HAP-1 (cell line): ENCODE measurements around the gene SCN2A.
A peak's percentile ranks its signal among the peaks of the same experiment; 100 is the strongest.
"Not testable (repeated sequence)": the region's sequence is repeated elsewhere in the genome, so short reads cannot be mapped to it uniquely, and the experiment has no call there.

ENCODE experiments used
- DNase-seq, 2 experiments: peaks; one replicate each; pipeline ENCODE4 v3.0.0-alpha.2; 2016 to 2020; ENCODE audit warnings: low spot score in 2 of 2
- H3K27me3 ChIP-seq: fragments of 250-450 bp; sonication (Bioruptor Pico); 2 replicates; pipeline ENCODE4 v1.5.1; 2020; ENCODE audit warnings: low read depth, mild to moderate bottlenecking, moderate library complexity
- H3K36me3 ChIP-seq: fragments of 250-450 bp; sonication (Bioruptor Pico); replicated peaks from 2 replicates; pipeline ENCODE4 v1.5.1; 2020; ENCODE audit warnings: mild to moderate bottlenecking
- H3K4me1 ChIP-seq: fragments of 250-450 bp; sonication (Bioruptor Pico); 2 replicates; pipeline ENCODE4 v1.5.1; 2020; ENCODE audit warnings: mild to moderate bottlenecking
- H3K4me3 ChIP-seq: fragments of 250-450 bp; sonication (Bioruptor Pico); 2 replicates; pipeline ENCODE4 v1.5.1; 2020; ENCODE audit warnings: mild to moderate bottlenecking, moderate library complexity
- H3K9me3 ChIP-seq: fragments of 250-450 bp; sonication (Bioruptor Pico); 2 replicates; pipeline ENCODE4 v1.5.1; 2020; ENCODE audit warnings: mild to moderate bottlenecking, moderate library complexity
- in situ Hi-C: fragments of 300-500 bp; cut with MboI; formaldehyde crosslinking; loops from 3 replicates; pipeline ENCODE4 v1.14.3; 2020; ENCODE audit warnings: low sequenced_read_pairs, inconsistent platforms, mixed read lengths

Gene SCN2A

DNA sequence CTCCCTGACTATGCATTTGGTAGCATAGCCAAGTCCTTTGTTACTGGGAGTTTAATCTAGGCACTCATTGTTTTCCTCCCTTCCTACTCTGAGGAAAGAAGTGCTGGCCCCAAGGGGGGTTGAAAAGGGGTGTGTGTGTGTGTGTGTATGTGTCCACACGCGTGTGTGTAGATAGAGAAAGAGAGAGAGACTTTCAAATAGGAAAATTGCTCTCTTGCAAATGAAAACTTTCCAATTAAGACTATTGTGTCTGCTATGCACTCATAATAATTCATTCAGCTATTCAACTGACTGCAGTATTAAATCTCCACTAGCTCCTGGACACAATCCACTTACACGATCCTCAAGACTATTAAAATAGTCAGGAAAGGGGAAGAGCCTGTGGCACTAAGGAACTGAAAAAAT, 137.4 kb downstream of the SCN2A start:
- Histone ChIP-seq H3K27me3 (peaks cover 3% of the 10 kb centered on the region; the same call in 1 of the 2 replicates), H3K4me1 (peaks cover 26% of the 10 kb centered on the region), H3K36me3 (no peaks in the 10 kb centered on the region), H3K9me3 (no peaks in the 10 kb centered on the region), H3K4me3 (no peak overlapping the region)
- in situ Hi-C loops = no loop called here
- peak; percentile 52 to 61 for DNase-seq

GRCh38 chr2:165382362-165382761, 143.1 kb downstream of the SCN2A start:
- peaks cover 7% of the 10 kb centered on the region; the same call in 1 of the 2 replicates for H3K4me1 ChIP-seq
- H3K4me3 ChIP-seq = no peak overlapping the region
- H3K36me3 ChIP-seq = no peaks in the 10 kb centered on the region
- peaks cover 23% of the 10 kb centered on the region for H3K27me3 ChIP-seq
- H3K9me3 ChIP-seq = no peaks in the 10 kb centered on the region
- in situ Hi-C loops = no loop called here
- DNase-seq = no peak

- H3K36me3 ChIP-seq = no peaks in the 10 kb centered on the region
- H3K4me3 ChIP-seq = no peak overlapping the region
- DNase-seq = no peak
- H3K4me1 ChIP-seq = peaks cover 2% of the 10 kb centered on the region; the same call in 1 of the 2 replicates
- in situ Hi-C loops = no loop called here
- peaks cover 14% of the 10 kb centered on the region; the same call in 1 of the 2 replicates for H3K27me3 ChIP-seq
- no peaks in the 10 kb centered on the region for H3K9me3 ChIP-seq
These were observed 151.7 kb downstream of the SCN2A start for GRCh38 chr2:165390875-165391274.

- Histone ChIP-seq H3K9me3 (no peaks in the 10 kb centered on the region), H3K4me1 (peaks cover 2% of the 10 kb centered on the region; the same call in 1 of the 2 replicates), H3K27me3 (peaks cover 9% of the 10 kb centered on the region; the same call in 1 of the 2 replicates), H3K36me3 (no peaks in the 10 kb centered on the region), H3K4me3 (no peak overlapping the region)
- no peak for DNase-seq
- in situ Hi-C loops = no loop called here
These were observed 152.6 kb downstream of the SCN2A start for GRCh38 chr2:165391791-165392190.

DNA sequence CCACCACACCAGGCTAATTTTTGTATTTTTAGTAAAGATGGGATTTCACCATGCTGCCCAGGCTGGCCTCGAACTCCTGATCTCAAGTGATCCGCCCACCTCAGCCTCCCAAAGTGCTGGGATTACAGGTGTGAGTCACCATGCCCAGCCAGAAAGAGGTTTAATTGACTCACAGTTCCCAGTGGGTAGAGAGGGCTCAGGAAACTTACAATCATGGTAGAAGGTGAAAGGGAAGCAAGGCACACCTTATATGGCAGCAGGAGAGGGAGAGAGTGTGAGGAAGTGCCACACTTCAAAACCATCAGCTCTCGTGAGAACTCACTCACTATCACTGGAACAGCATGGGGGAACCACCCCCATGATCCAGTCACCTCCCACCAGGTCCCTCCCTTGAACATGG, 159.4 kb downstream of the SCN2A start:
- DNase-seq, H3K36me3 ChIP-seq, H3K27me3 ChIP-seq, H3K4me1 ChIP-seq, in situ Hi-C loops, H3K9me3 ChIP-seq, H3K4me3 ChIP-seq: not testable (repeated sequence)

GRCh38 chr2:165401285-165401852, 162.2 kb downstream of the SCN2A start:
- in situ Hi-C loops = loop anchor here (25.0 kb wide), 1 partner anchor 286 kb away; no protein-coding TSS in a partner anchor
- no peaks in the 10 kb centered on the region for H3K4me1 ChIP-seq
- DNase-seq = peak; percentile 48 to 75
- no peaks in the 10 kb centered on the region; the same call in 1 of the 2 replicates for H3K27me3 ChIP-seq
- no peak overlapping the region for H3K4me3 ChIP-seq
- no peaks in the 10 kb centered on the region for H3K36me3 ChIP-seq
- H3K9me3 ChIP-seq = no peaks in the 10 kb centered on the region

GRCh38 chr2:165402162-165402561, 162.9 kb downstream of the SCN2A start:
- in situ Hi-C loops = loop anchor here (25.0 kb wide), 1 partner anchor 285 kb away; no protein-coding TSS in a partner anchor
- Histone ChIP-seq H3K27me3 (no peaks in the 10 kb centered on the region; the same call in 1 of the 2 replicates), H3K36me3 (no peaks in the 10 kb centered on the region), H3K9me3 (no peaks in the 10 kb centered on the region), H3K4me3 (no peak overlapping the region), H3K4me1 (no peaks in the 10 kb centered on the region)
- DNase-seq = no peak

- H3K36me3 ChIP-seq = no peaks in the 10 kb centered on the region
- no peaks in the 10 kb centered on the region for H3K9me3 ChIP-seq
- in situ Hi-C loops = loop anchor here (25.0 kb wide), 1 partner anchor 281 kb away; no protein-coding TSS in a partner anchor
- no peaks in the 10 kb centered on the region for H3K27me3 ChIP-seq
- H3K4me1 ChIP-seq = no peaks in the 10 kb centered on the region
- no peak overlapping the region for H3K4me3 ChIP-seq
- no peak for DNase-seq
These were observed 167.0 kb downstream of the SCN2A start for GRCh38 chr2:165406173-165406572.

DNA sequence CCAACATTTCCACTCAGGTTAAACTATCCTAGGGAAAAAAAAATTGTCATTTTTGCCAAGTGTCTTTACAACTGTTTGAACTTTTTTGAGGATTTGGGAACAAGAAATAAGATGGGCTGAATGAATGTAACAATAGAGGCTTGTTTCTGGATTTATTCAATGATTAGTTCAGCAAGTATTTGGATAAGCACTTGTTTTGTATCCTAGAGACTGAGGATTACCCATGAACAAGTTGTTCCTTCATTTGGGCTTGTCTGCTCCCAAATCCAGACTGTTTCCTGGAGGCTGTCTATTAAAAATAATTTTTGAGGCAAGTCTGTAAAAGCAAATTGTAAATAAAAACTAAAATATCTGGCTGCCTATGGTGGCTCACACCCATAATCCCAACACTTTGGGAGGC, 168.3 kb downstream of the SCN2A start:
- in situ Hi-C loops = loop anchor here (25.0 kb wide), 1 partner anchor 280 kb away; no protein-coding TSS in a partner anchor
- H3K9me3 ChIP-seq = no peaks in the 10 kb centered on the region
- no peaks in the 10 kb centered on the region for H3K4me1 ChIP-seq

GRCh38 chr2:165408186-165408585, 169.0 kb downstream of the SCN2A start:
- Histone ChIP-seq H3K4me1 (no peaks in the 10 kb centered on the region), H3K4me3 (no peak overlapping the region), H3K27me3 (no peaks in the 10 kb centered on the region), H3K36me3 (no peaks in the 10 kb centered on the region), H3K9me3 (no peaks in the 10 kb centered on the region)
- no peak for DNase-seq
- in situ Hi-C loops = loop anchor here (25.0 kb wide), 1 partner anchor 279 kb away; no protein-coding TSS in a partner anchor

More for the DNA sequence above, 168.3 kb downstream of the SCN2A start:
- H3K27me3 ChIP-seq = no peaks in the 10 kb centered on the region
- DNase-seq = no peak
- no peaks in the 10 kb centered on the region for H3K36me3 ChIP-seq
- no peak overlapping the region for H3K4me3 ChIP-seq

DNA sequence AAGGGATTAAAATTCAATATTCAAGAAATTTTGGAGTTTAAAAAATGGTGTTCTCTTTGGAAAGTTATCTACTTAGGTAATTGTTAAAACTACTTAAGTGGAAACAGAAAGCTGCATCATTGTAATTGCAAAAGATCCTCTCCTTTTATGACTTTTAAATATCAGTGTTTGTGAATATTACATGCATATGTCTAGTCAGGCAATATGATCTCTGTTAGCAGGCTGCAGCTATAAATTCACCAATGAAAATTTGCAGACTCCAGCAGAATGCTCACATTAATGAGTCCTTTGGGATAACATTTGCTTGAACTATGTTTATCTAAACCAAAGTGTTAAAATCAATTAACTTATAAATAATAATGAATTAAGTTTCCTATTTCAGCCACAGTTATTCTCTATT, 171.1 kb downstream of the SCN2A start:
- H3K4me1 ChIP-seq = 0 out of 2 replicates have a peak, but pooled peaks cover 2% of the 10 kb centered on the region
- DNase-seq = no peak
- in situ Hi-C loops = loop anchor here (25.0 kb wide), 1 partner anchor 277 kb away; no protein-coding TSS in a partner anchor
- H3K36me3 ChIP-seq = no peaks in the 10 kb centered on the region
- H3K9me3 ChIP-seq = no peaks in the 10 kb centered on the region
- no peaks in the 10 kb centered on the region for H3K27me3 ChIP-seq
- H3K4me3 ChIP-seq = no peak overlapping the region

DNA sequence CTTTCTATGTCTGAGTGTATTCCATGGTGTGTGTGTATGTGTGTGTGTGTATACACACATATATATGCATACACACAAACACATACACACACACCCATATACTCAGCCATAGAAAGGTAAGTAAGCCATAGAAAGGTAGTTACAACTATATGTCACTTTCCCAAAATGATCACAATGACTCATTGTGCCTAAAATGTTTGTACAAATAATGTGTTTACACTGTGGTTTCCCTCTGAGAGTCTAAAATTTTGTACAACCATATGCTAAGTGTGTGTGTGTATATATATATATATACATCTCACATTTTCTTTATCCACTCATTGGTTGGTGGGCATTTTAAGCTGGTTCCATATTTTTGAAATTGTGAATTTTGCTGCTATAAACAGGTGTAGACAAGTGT, 175.0 kb downstream of the SCN2A start:
- in situ Hi-C loops = loop anchor here (25.0 kb wide), 1 partner anchor 273 kb away; no protein-coding TSS in a partner anchor
- no peaks in the 10 kb centered on the region for H3K36me3 ChIP-seq
- 0 out of 2 replicates have a peak, but pooled peaks cover 2% of the 10 kb centered on the region for H3K4me1 ChIP-seq
- H3K4me3 ChIP-seq = no peak overlapping the region
- DNase-seq = no peak
- H3K9me3 ChIP-seq = no peaks in the 10 kb centered on the region
- no peaks in the 10 kb centered on the region for H3K27me3 ChIP-seq

DNA sequence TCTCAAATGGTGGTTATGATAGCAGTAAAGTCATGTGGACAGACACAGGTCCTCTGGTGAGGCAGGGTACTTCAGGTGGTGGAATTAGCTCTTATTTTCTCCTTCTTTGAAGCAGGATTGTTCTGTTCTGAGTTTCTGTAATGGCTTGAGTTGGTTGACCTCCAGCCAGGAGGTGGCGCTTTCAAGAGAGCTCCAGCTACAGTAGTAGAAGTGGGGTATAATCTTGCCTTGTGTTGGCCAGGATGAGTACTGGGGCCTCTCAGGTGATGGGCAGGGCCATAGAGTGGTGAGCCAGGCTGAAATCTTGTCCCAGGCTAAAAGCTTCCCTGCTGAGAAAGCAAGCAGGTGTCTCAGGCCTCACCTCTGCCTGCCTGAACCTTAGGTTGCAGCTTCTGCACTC, 177.8 kb downstream of the SCN2A start:
- in situ Hi-C loops = loop anchor here (25.0 kb wide), 1 partner anchor 270 kb away; no protein-coding TSS in a partner anchor
- Histone ChIP-seq H3K36me3 (no peaks in the 10 kb centered on the region), H3K4me3 (no peak overlapping the region), H3K9me3 (no peaks in the 10 kb centered on the region), H3K4me1 (0 out of 2 replicates have a peak, but pooled peaks cover 2% of the 10 kb centered on the region), H3K27me3 (no peaks in the 10 kb centered on the region)
- DNase-seq = no peak

GRCh38 chr2:165420231-165420630, 181.0 kb downstream of the SCN2A start:
- Histone ChIP-seq H3K4me1 (no peaks in the 10 kb centered on the region), H3K4me3 (no peak overlapping the region), H3K9me3 (no peaks in the 10 kb centered on the region), H3K27me3 (no peaks in the 10 kb centered on the region), H3K36me3 (no peaks in the 10 kb centered on the region)
- in situ Hi-C loops = loop anchor here (25.0 kb wide), 1 partner anchor 267 kb away; no protein-coding TSS in a partner anchor
- no peak for DNase-seq
